Measurements from ENCODE around the gene HMX3. TPM values are rescaled to one million over a fixed set of nuclear protein-coding genes. Genes with fewer than 3 reads are reported as not detected.

Gene HMX3
- total and polyA plus RNA-seq, 2 of the 8 experiments (the other 6 are each of a cell fraction or from before 2014, with no cell fraction given), result 0.05 TPM; not detected in 1

GRCh38 chr10:123086281-123086680 is 49.5 kb upstream of the HMX3 start (continued):
- TF ChIP-seq CHD7 (IDR thresholded peaks at IDR 0.05; ENCODE audit: insufficient replicate concordance, low read length) (no peak), TAF7 (optimal IDR thresholded peaks at IDR 0.05; ENCODE audit: borderline replicate concordance, low read depth, low read length) (no peak), NANOG (IDR thresholded peaks at IDR 0.05; ENCODE audit: insufficient read depth, low read depth, low read length, poor library complexity, severe bottlenecking) (no peak), ASH2L (IDR thresholded peaks at IDR 0.05; ENCODE audit: low read length) (no peak), BACH1 (IDR thresholded peaks at IDR 0.05; ENCODE audit: low read length) (no peak), RBBP5 (IDR thresholded peaks at IDR 0.05; ENCODE audit: borderline replicate concordance, low read depth, low read length) (no peak)
